ENCODE results near the gene MBP.

The MBP gene

DNA sequence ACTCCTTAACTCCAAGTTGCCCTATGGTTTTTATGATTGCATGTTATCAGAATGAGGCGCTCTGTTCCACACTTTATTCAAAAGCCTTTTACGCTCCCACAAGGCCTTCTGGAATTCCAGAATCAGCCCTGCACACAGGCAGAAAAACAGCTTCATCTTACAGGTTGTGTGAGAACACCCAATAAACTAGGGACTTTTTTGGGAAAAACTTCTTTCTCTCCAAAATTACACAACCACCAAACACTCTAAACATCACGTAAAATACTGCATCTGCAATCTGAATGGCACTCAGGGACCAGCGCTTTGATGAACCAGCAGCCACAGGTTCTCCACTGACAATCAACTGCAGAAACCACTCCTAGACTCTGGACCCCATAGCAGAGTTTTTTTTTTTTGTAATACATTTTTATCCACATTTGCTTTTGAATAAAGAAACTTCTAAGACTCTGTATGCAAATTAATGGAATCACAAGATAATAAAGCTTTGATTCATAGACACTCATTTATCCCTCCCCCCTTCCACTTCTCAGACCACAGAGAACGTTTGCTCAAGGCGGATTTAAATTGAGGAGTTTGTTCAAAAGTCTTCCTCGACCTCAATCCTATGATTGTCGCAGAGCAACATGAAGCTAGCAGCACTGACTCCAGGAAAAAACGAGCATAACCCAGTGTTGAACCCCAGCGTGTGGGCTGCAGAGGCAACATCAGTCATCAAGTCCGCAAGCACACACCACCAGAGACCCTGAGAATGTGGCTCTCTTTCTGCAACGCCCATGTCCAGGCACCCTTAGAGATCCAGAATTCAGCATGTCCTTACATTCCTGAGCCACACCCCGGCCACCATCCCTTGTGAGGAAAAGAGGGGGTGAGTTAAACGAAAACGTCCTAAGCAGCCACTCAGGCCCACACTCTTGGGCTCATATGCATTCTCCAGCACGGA lies 116.5 kb downstream of the MBP start:
- no peak for DNase-seq

DNA sequence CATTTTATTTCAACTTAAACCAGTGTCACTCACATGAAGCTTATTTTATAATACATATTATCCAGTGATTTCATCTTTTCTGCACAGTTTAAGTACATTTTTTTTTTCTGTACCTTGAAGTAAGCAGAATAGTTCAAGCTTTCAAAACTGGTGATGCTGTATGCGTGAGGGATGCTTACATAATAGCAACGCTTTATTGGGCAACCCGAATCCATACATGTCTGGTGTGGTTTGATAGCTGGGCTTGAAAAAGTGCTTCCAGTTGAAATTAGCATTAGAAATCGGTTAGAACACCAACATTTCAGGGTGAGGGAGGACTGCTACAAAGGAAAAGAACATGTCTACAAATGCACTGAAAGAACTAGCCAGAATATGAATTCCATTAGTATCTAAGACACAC lies 117.4 kb downstream of the MBP start:
- DNase-seq = no peak

GRCh38 chr18:77014538-77014937 lies 118.0 kb downstream of the MBP start:
- DNase-seq = no peak

GRCh38 chr18:77013811-77014521 lies 118.6 kb downstream of the MBP start:
- DNase-seq = no peak

DNA sequence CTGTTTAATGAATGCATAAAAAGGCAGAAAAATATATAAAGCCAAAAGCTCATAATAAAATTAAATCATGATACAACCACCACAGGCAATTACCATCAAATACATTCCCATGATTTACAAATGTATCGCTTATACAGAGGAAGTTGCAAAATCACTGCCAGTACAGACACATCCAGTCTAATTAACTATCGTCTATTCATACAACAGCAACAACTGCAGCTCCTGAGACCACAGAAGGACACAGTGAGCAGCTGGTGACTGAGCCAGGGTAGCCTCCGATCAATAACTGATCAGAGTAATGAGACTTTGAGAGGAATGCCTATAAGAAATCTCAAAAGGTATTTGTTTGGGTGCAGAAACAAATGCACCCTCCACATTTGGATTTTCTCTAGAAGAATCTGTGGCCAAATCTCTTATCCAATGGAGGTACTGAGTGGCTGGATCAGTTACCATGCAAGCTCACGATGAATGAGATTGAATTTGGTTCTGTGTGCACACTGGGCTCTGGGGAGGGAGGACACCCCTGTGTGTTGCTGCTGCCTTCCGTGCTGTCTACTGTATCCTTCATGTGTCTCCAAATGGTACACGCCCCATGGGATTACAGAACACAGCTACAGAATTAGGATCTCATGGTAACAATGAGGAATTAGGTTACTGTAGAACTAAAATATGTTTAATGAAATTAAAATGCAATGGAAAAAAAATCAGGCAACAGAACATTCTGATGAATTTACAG lies 119.6 kb downstream of the MBP start:
- DNase-seq = no peak

- no peak for DNase-seq
Observed at GRCh38 chr18:77012120-77012519, 120.5 kb downstream of the MBP start.

- no peak for DNase-seq
Observed at GRCh38 chr18:77009675-77010074, 122.9 kb downstream of the MBP start.

- no peak for DNase-seq
Observed at GRCh38 chr18:77008576-77009315, 123.8 kb downstream of the MBP start.

- no peak for DNase-seq
Observed at GRCh38 chr18:77008006-77008405, 124.6 kb downstream of the MBP start.

DNA sequence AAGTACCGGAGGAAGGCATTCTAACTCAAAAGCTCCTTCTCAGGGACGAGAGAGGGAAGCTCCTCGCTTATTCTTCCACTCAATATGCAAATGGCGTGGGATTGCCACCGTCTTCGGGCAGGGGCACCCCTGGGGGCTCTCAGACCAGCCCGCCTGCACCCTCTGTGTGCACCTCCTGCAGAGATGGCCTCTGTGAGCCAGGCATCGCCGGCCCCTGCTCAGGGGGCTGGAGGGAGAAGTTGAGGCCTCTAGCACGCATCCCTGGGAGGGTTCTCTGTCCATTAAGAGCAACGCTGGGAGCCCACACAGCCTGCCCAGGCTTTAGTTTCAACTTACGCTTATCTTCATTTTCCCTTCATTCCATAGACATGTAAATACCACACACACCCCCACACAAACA lies 125.3 kb downstream of the MBP start:
- no peak for DNase-seq

DNA sequence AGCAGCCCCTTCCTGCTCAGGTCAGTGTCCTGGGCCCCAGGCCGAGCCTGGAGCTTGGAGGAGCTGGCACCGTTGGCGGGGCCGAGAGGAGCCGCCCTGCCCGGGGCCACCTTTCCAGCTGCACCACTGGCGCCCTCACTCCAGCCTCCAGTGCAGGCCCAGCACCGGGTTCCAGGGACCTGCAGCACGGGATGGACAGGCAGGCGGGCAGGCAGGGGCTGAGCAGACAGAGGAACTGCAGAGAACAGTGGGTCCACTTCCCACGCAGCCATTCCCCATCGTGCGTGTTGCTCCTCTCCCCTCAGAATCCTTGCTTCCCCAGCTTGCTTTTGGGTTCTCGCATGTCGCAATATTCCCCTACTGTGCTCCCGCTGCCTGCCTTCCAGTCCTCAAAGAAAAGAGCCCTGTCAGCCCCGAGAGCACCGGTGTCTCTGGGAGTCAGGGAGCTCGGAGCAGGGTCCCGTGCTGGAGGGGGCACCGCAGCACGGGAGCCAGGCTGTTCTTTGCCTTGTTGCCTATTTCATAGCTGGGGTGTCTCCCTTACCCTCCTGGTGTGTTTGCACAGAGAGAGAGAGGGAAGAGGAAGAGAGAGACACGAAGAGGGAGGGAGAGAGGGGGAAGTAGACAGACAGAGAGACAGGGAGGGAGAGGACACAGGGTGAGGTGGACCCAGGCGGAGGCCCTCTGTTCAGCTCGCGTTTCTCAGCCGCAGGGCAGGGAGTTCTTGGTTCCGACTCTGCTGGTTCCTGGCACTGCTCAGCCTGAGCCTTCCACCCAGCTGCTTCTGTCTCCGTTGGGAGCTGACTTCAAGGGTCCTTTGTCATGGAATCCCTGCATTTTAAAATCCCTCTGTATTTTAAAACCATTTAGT lies 126.0 kb downstream of the MBP start:
- DNase-seq = no peak

GRCh38 chr18:77005651-77006195 lies 126.9 kb downstream of the MBP start:
- DNase-seq = no peak

DNA sequence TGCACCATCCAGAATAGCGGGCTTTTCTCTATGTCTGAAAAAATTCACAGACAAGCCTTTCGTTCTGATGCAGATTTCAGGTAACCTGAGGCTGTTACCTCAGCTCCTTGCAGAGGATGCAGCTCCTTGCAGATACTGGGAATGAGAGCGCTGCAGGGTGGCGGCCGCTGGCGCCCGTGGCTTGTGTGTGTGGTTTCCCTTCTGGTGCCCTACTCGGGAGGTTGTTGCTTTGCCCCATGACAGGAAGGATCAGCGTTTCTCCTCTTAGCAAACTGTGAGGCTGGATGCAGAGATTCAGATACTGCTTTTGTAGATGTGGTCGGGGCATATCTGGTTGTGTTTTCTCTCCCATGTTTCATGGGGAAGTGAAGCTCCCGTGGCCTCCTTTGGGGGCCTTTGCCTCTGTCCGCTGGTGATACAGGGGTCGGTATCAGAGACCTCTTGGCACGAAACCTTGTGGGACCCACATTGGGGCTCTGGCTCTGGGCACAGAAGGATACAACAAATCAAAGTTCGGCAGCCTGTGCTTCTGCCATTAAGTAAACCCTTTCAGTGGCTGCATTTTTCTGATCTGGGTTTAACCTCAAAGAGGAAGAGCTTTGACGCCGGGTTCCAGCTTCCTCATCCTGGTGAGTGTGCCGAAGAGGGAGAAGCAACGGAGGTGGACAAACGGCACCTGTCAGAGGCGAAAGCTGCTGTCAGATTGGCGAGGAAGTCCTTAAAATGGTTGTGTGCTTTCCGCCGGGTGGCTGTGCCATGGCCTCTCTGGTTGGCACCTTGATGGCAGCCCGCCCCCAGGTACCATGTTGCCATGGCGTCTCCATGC lies 127.8 kb downstream of the MBP start:
- DNase-seq = no peak

DNA sequence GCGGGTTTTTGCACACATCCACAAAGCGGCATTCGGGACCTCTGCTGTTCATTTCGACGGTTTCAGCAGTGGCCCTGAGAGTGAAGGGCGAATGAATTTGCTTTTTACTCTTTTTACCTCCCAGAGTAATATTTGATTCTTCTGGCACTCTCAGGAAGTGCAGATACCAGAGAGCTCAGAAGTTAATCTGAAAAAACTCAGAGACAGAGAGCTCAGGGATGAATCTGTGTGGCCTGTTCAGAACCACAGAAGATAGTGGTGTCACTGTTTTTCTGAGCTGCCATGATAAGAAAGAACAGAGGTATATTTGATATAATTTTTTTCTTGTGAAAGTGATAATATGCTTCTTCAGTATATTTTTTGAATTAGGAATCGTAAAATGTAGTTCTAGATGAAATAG lies 129.3 kb downstream of the MBP start:
- DNase-seq = no peak

GRCh38 chr18:77002496-77002895 lies 130.1 kb downstream of the MBP start:
- no peak for DNase-seq

GRCh38 chr18:77001979-77002378 lies 130.6 kb downstream of the MBP start:
- no peak for DNase-seq

DNA sequence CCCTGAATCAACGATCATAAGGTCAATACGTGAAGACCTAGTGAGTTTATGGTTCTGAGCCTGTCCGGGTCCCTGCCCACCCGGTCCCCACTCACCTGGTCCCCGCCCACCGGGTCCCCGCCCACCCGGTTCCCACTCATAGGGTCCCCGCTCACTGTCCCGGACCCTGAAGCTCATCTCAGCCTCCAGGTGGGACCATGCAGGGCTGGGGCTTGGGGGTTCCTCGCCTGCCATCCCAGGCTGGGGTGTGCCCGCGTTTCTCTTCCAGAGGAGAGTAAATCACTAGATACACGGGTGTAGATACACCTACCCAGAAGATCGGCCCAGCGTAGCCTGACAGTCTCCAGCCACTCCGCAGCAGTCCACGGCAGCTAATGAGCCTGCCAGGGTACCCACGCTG lies 131.5 kb downstream of the MBP start:
- DNase-seq = no peak

DNA sequence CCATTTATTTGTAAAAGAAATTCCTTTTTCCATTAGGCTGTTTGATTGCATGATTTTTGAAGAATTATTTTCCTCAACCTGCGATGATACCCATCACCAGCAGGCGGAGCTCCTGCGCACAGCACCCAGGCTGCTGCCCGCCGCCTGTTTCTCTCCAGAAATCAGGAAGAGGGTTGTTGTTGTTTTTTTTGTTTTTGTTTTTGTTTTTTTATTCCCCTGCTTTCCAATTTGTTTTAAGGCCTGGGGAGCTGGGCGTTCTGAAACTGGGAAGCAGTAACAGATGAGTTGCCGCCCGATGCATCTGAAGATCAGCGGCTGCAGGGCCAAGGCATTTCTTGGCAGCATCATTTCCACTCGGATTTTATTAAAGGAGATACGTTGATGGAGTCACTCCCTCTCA lies 132.1 kb downstream of the MBP start:
- peak; percentile 61 to 66 for DNase-seq

- no peak for DNase-seq
Observed at GRCh38 chr18:76999077-76999476, 133.5 kb downstream of the MBP start.

All from stimulated activated CD4-positive, alpha-beta T cell treated with anti-CD3 and anti-CD28 coated beads, Interleukin-2, amount 100 ng/mL, for 24 hours (primary cell).